Activated naive CD4-positive, alpha-beta T cell treated with anti-CD3 and anti-CD28 coated beads, Interleukin-2, amount 50 U/mL, for 24 hours (primary cell): Measurements from ENCODE around the gene CEP112.
"Not testable (repeated sequence)": the region's sequence is repeated elsewhere in the genome, so short reads cannot be mapped to it uniquely, and the experiment has no call there.

ENCODE experiments used
- H3K27ac Mint-ChIP-seq: one replicate; pipeline ENCODE4 v1.8.0; 2021; ENCODE audit warnings: mild to moderate bottlenecking, mixed read lengths
- H3K27me3 Mint-ChIP-seq: one replicate; pipeline ENCODE4 v1.8.0; 2021; ENCODE audit warnings: mixed read lengths
- H3K36me3 Mint-ChIP-seq: one replicate; pipeline ENCODE4 v1.8.0; 2021; ENCODE audit warnings: mixed read lengths
- H3K4me1 Mint-ChIP-seq: one replicate; pipeline ENCODE4 v1.8.0; 2021; ENCODE audit warnings: mixed read lengths
- H3K4me3 Mint-ChIP-seq: one replicate; pipeline ENCODE4 v1.8.0; 2021; ENCODE audit warnings: mild to moderate bottlenecking, mixed read lengths
- H3K9me3 Mint-ChIP-seq: one replicate; pipeline ENCODE4 v1.8.0; 2021; ENCODE audit warnings: mixed read lengths

CEP112 gene

GRCh38 chr17:65819810-65820209 is 372.1 kb downstream of the CEP112 start:
- Mint-ChIP-seq H3K36me3 (no peaks in the 10 kb centered on the region), H3K27ac (no peak overlapping the region), H3K4me3 (no peak overlapping the region), H3K4me1 (no peaks in the 10 kb centered on the region), H3K27me3 (peaks cover 8% of the 10 kb centered on the region), H3K9me3 (no peaks in the 10 kb centered on the region)

- Mint-ChIP-seq H3K27ac (no peak overlapping the region), H3K27me3 (peaks cover 6% of the 10 kb centered on the region), H3K4me1 (no peaks in the 10 kb centered on the region), H3K4me3 (no peak overlapping the region), H3K36me3 (no peaks in the 10 kb centered on the region), H3K9me3 (no peaks in the 10 kb centered on the region)
Observed at GRCh38 chr17:65817951-65818350, 374.0 kb downstream of the CEP112 start.

GRCh38 chr17:65814418-65814817 is 377.5 kb downstream of the CEP112 start:
- no peak overlapping the region for H3K4me3 Mint-ChIP-seq
- no peaks in the 10 kb centered on the region for H3K36me3 Mint-ChIP-seq
- H3K9me3 Mint-ChIP-seq = peaks cover 4% of the 10 kb centered on the region
- H3K27me3 Mint-ChIP-seq = peaks cover 5% of the 10 kb centered on the region
- peaks cover 4% of the 10 kb centered on the region for H3K4me1 Mint-ChIP-seq
- no peak overlapping the region for H3K27ac Mint-ChIP-seq

GRCh38 chr17:65813306-65813705 is 378.6 kb downstream of the CEP112 start:
- peaks cover 14% of the 10 kb centered on the region for H3K4me1 Mint-ChIP-seq
- H3K4me3 Mint-ChIP-seq = no peak overlapping the region
- H3K27me3 Mint-ChIP-seq = peaks cover 3% of the 10 kb centered on the region

GRCh38 chr17:65811043-65811442 is 380.9 kb downstream of the CEP112 start:
- peaks cover 14% of the 10 kb centered on the region for H3K4me1 Mint-ChIP-seq
- no peak overlapping the region for H3K4me3 Mint-ChIP-seq
- H3K27ac Mint-ChIP-seq = no peak overlapping the region
- peaks cover 8% of the 10 kb centered on the region for H3K36me3 Mint-ChIP-seq
- peaks cover 1% of the 10 kb centered on the region for H3K27me3 Mint-ChIP-seq
- H3K9me3 Mint-ChIP-seq = peaks cover 15% of the 10 kb centered on the region

More at GRCh38 chr17:65813306-65813705, 378.6 kb downstream of the CEP112 start:
- Mint-ChIP-seq H3K36me3 (peaks cover 3% of the 10 kb centered on the region), H3K27ac (no peak overlapping the region), H3K9me3 (peaks cover 8% of the 10 kb centered on the region)

GRCh38 chr17:65809366-65809765 is 382.6 kb downstream of the CEP112 start:
- Mint-ChIP-seq H3K9me3 (peaks cover 15% of the 10 kb centered on the region), H3K4me1 (peaks cover 14% of the 10 kb centered on the region), H3K36me3 (peaks cover 8% of the 10 kb centered on the region), H3K27ac (no peak overlapping the region), H3K27me3 (peaks cover 1% of the 10 kb centered on the region), H3K4me3 (no peak overlapping the region)

- H3K4me3 Mint-ChIP-seq, H3K27ac Mint-ChIP-seq, H3K36me3 Mint-ChIP-seq, H3K27me3 Mint-ChIP-seq: not testable (repeated sequence)
- Mint-ChIP-seq H3K9me3 (peaks cover 17% of the 10 kb centered on the region), H3K4me1 (peaks cover 14% of the 10 kb centered on the region)
Observed at GRCh38 chr17:65808566-65808965, 383.4 kb downstream of the CEP112 start.

- Mint-ChIP-seq H3K4me3 (no peak overlapping the region), H3K9me3 (peaks cover 24% of the 10 kb centered on the region), H3K27me3 (peaks cover 1% of the 10 kb centered on the region), H3K4me1 (peaks cover 14% of the 10 kb centered on the region), H3K27ac (no peak overlapping the region), H3K36me3 (peaks cover 8% of the 10 kb centered on the region)
Observed at GRCh38 chr17:65807361-65807760, 384.6 kb downstream of the CEP112 start.

GRCh38 chr17:65801513-65801912 is 390.4 kb downstream of the CEP112 start:
- Mint-ChIP-seq H3K36me3 (peaks cover 2% of the 10 kb centered on the region), H3K27ac (no peak overlapping the region), H3K4me3 (no peak overlapping the region), H3K27me3 (no peaks in the 10 kb centered on the region), H3K9me3 (peaks cover 14% of the 10 kb centered on the region), H3K4me1 (peaks cover 4% of the 10 kb centered on the region)

- Mint-ChIP-seq H3K27me3 (no peaks in the 10 kb centered on the region), H3K9me3 (peaks cover 14% of the 10 kb centered on the region), H3K36me3 (peaks cover 2% of the 10 kb centered on the region), H3K27ac (no peak overlapping the region), H3K4me3 (no peak overlapping the region), H3K4me1 (peaks cover 4% of the 10 kb centered on the region)
Observed at GRCh38 chr17:65800655-65801054, 391.3 kb downstream of the CEP112 start.

GRCh38 chr17:65799869-65800268 is 392.1 kb downstream of the CEP112 start:
- peaks cover 14% of the 10 kb centered on the region for H3K9me3 Mint-ChIP-seq
- peak overlapping the region; percentile 18 for H3K27ac Mint-ChIP-seq
- H3K4me1 Mint-ChIP-seq = peaks cover 4% of the 10 kb centered on the region
- H3K27me3 Mint-ChIP-seq = no peaks in the 10 kb centered on the region
- H3K36me3 Mint-ChIP-seq = peaks cover 2% of the 10 kb centered on the region
- H3K4me3 Mint-ChIP-seq = no peak overlapping the region

- no peaks in the 10 kb centered on the region for H3K27me3 Mint-ChIP-seq
- H3K27ac Mint-ChIP-seq = peak overlapping the region; percentile 18
- H3K36me3 Mint-ChIP-seq = peaks cover 2% of the 10 kb centered on the region
- H3K4me3 Mint-ChIP-seq = no peak overlapping the region
- H3K4me1 Mint-ChIP-seq = peaks cover 4% of the 10 kb centered on the region
- H3K9me3 Mint-ChIP-seq = peaks cover 14% of the 10 kb centered on the region
Observed at GRCh38 chr17:65799454-65799853, 392.5 kb downstream of the CEP112 start.

GRCh38 chr17:65797809-65798208 is 394.1 kb downstream of the CEP112 start:
- Mint-ChIP-seq H3K9me3 (peaks cover 9% of the 10 kb centered on the region), H3K4me1 (peaks cover 4% of the 10 kb centered on the region), H3K27me3 (no peaks in the 10 kb centered on the region), H3K4me3 (no peak overlapping the region), H3K27ac (no peak overlapping the region), H3K36me3 (peaks cover 2% of the 10 kb centered on the region)

- Mint-ChIP-seq H3K27me3 (no peaks in the 10 kb centered on the region), H3K36me3 (peaks cover 2% of the 10 kb centered on the region), H3K27ac (no peak overlapping the region), H3K4me1 (peaks cover 4% of the 10 kb centered on the region), H3K4me3 (no peak overlapping the region), H3K9me3 (peaks cover 3% of the 10 kb centered on the region)
Observed at GRCh38 chr17:65797101-65797500, 394.8 kb downstream of the CEP112 start.

GRCh38 chr17:65794572-65794971 is 397.4 kb downstream of the CEP112 start:
- H3K27ac Mint-ChIP-seq = peak overlapping the region; percentile 1
- no peak overlapping the region for H3K4me3 Mint-ChIP-seq

GRCh38 chr17:65790241-65790640 is 401.7 kb downstream of the CEP112 start:
- Mint-ChIP-seq H3K27ac (no peak overlapping the region), H3K4me1 (no peaks in the 10 kb centered on the region), H3K27me3 (no peaks in the 10 kb centered on the region), H3K9me3 (no peaks in the 10 kb centered on the region), H3K4me3 (no peak overlapping the region), H3K36me3 (no peaks in the 10 kb centered on the region)

More at GRCh38 chr17:65794572-65794971, 397.4 kb downstream of the CEP112 start:
- Mint-ChIP-seq H3K27me3 (no peaks in the 10 kb centered on the region), H3K9me3 (no peaks in the 10 kb centered on the region), H3K36me3 (no peaks in the 10 kb centered on the region), H3K4me1 (peaks cover 4% of the 10 kb centered on the region)

GRCh38 chr17:65787503-65787902 is 404.4 kb downstream of the CEP112 start:
- H3K36me3 Mint-ChIP-seq = no peaks in the 10 kb centered on the region
- no peaks in the 10 kb centered on the region for H3K27me3 Mint-ChIP-seq
- no peaks in the 10 kb centered on the region for H3K9me3 Mint-ChIP-seq
- H3K27ac Mint-ChIP-seq = no peak overlapping the region
- H3K4me1 Mint-ChIP-seq = no peaks in the 10 kb centered on the region
- H3K4me3 Mint-ChIP-seq = no peak overlapping the region
